GM23338 (cell line): ENCODE results near the gene IQSEC2.

Experiments used
- CREB1 ChIP-seq: fragments of 250-450 bp; sonication (Bioruptor Pico); IDR thresholded peaks from 2 replicates; pipeline ENCODE4 v1.5.0; 2020; ENCODE audit warnings: low read depth, mild to moderate bottlenecking, moderate library complexity
- CTCF ChIP-seq, 2 experiments: fragments of 200-600 bp in 1 of 2; sonication (generic) in 1 of 2; conservative IDR thresholded peaks; 2 replicates each; pipeline versions ENCODE4 v1.5.1 to v1.6.1; 2016 to 2017; ENCODE audit warnings: antibody characterized with exemption in 2 of 2, low read depth in 2 of 2, mild to moderate bottlenecking in 2 of 2, moderate library complexity in 1 of 2
- EZH2 ChIP-seq: fragments of 200-600 bp; sonication (generic); IDR thresholded peaks from one replicate; pipeline ENCODE4 v1.8.0; 2017; ENCODE audit warnings: antibody characterized with exemption, mild to moderate bottlenecking, low read depth; ENCODE audit not compliant: unreplicated experiment
- EZH2phosphoT487 ChIP-seq: fragments of 200-600 bp; sonication (generic); IDR thresholded peaks from one replicate; pipeline ENCODE4 v1.8.1; 2018; ENCODE audit warnings: antibody characterized with exemption; ENCODE audit not compliant: unreplicated experiment
- NANOG ChIP-seq: IDR thresholded peaks from 2 replicates; pipeline ENCODE4 v1.6.1; 2016; ENCODE audit warnings: antibody characterized with exemption, borderline replicate concordance
- POLR2AphosphoS5 ChIP-seq: IDR thresholded peaks from 2 replicates; pipeline ENCODE4 v1.6.1; 2016; ENCODE audit warnings: antibody characterized with exemption, low read depth
- ZNF331 ChIP-seq: fragments of 250-450 bp; sonication (Bioruptor Pico); IDR thresholded peaks from 2 replicates; pipeline ENCODE4 v1.5.0; 2020; ENCODE audit warnings: low read depth, mild to moderate bottlenecking, moderate library complexity

- no peak for TF ChIP-seq CTCF (conservative IDR thresholded peaks at IDR 0.05; ENCODE audit: low read depth in 2 of 2)
- TF ChIP-seq EZH2 = no peak
- no peak for TF ChIP-seq POLR2AphosphoS5
- TF ChIP-seq CREB1 = no peak
- TF ChIP-seq NANOG = no peak
- TF ChIP-seq EZH2phosphoT487 = no peak
- TF ChIP-seq ZNF331 (CRISPR knock-in tag) = no peak
Measured at GRCh38 chrX:53227224-53227765, 54.1 kb downstream of the IQSEC2 start.
